Fibroblast of lung (primary cell): ENCODE measurements around the gene KCTD13.

Experiments used
- CTCF ChIP-seq, 2 donors: IDR thresholded peaks in 1 of 2; conservative IDR thresholded peaks in 1 of 2; 1 replicate in 1 of 2; 2 replicates in 1 of 2; pipeline ENCODE4 v1.5.1; 2011 to 2012; ENCODE audit warnings: low read length in 2 of 2, control low read depth in 1 of 2, inconsistent platforms in 1 of 2, low read depth in 1 of 2, mild to moderate bottlenecking in 1 of 2
- EZH2 ChIP-seq: IDR thresholded peaks from 2 replicates; pipeline ENCODE4 v1.5.1; 2012; ENCODE audit warnings: low read length, control low read depth, mild to moderate bottlenecking; ENCODE audit errors: missing control alignments

DNA sequence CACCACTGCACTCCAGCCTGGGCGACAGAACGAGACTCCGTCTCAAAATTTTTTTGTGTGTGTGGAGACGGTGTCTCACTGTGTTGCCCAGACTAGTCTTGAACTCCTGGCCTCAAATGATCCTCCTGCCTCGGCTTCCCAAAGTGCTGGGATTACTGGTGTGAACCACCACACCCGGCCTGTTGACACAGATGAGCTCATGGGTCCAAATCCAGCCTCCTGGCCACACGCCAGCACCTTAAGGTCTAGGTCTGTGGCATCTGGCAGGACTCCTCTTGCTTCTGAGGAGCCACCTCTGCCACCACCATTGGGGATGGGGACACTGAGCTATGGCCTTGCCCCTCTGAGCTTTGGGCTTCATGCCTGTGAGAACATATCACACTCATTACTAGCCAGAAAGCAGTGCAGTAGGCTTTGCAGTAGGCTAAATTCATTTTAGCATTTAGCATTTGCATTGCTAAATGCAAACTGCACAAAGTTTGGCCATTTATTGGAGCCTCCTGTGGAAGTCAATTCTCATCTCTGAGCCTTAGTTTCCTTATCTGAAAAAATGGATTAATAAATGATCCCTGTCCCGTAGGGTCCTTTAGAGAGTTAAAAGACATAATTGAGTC is 57.5 kb downstream of the KCTD13 start:
- no peak for TF ChIP-seq CTCF (conservative IDR thresholded peaks at IDR 0.05 in 1 of 2, IDR thresholded peaks at IDR 0.05 in 1 of 2; ENCODE audit: low read depth in 1 of 2, low read length in 2 of 2)
- no peak for TF ChIP-seq EZH2
